ENCODE results near the gene SHISA5.
A peak's percentile ranks its signal among the peaks of the same experiment; 100 is the strongest.

SHISA5 gene

DNA sequence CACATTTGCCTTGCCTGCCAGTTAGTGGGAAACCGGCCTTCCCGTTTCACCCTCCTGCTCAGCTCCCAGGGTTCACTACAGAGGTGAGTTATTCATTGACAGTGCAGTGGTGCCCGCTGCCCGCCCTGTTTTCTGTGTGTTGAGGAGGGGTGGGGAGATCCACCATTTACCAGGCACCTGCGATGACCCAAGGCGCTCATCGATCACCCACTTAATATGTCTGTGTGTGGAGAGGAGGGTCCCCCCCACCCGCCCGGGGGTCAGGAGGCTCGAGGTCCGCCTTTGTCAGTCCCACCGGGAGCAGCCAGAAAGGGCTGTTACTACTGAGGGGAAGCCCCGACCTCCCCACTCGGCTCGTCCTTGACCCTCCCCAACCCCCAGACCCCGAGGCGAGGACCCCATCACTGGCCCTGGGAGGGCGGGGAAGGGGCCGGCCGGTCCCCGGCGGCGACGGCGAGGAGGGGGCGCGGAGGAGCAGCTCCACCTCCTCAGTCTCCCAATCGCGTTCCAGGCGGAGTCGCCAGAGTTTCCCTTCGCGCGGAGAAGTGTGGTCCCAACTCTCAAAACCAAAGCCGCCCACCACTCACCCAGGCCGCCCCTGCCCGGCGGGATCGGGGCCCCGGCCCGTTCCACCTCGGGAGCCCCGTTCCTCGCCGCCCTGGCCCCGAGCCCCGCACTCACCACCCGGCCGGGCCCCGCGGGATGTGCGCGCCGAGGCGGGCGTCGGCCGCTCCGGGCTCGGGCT, 75.2 kb downstream of the SHISA5 start:
- peaks cover 4% of the 10 kb centered on the region; the same call in 1 of the 2 replicates for H4K20me1 ChIP-seq (ENCODE audit: insufficient read depth, low read length)
- H3K27me3 ChIP-seq (ENCODE audit: low read depth, low read length), result no peaks in the 10 kb centered on the region
- H3K9me3 ChIP-seq (ENCODE audit: insufficient read depth, low read length), result no peaks in the 10 kb centered on the region
- H3K36me3 ChIP-seq (replicated peaks; ENCODE audit: low read depth, low read length), result peaks cover 19% of the 10 kb centered on the region
- H3K4me2 ChIP-seq (ENCODE audit: low read length), result peak overlapping the region; percentile 78
- peak overlapping the region; percentile 39; the same call in 1 of the 2 replicates for H2AFZ ChIP-seq (ENCODE audit: low read depth, low read length)
- 0 out of 2 replicates have a peak overlapping the region, but pooled peaks have one; percentile 5 for H3K27ac ChIP-seq (ENCODE audit: low read length)
- peak overlapping the region; percentile 85 for H3K4me3 ChIP-seq (ENCODE audit: low read length)
- peaks cover 26% of the 10 kb centered on the region for H3K79me2 ChIP-seq (ENCODE audit: low read length)
- peaks cover 29% of the 10 kb centered on the region; the same call in 1 of the 2 replicates for H3K4me1 ChIP-seq (ENCODE audit: low read length)
- H3K9ac ChIP-seq (ENCODE audit: low read length), result peak overlapping the region; percentile 75
- TF ChIP-seq, protein P1, sequence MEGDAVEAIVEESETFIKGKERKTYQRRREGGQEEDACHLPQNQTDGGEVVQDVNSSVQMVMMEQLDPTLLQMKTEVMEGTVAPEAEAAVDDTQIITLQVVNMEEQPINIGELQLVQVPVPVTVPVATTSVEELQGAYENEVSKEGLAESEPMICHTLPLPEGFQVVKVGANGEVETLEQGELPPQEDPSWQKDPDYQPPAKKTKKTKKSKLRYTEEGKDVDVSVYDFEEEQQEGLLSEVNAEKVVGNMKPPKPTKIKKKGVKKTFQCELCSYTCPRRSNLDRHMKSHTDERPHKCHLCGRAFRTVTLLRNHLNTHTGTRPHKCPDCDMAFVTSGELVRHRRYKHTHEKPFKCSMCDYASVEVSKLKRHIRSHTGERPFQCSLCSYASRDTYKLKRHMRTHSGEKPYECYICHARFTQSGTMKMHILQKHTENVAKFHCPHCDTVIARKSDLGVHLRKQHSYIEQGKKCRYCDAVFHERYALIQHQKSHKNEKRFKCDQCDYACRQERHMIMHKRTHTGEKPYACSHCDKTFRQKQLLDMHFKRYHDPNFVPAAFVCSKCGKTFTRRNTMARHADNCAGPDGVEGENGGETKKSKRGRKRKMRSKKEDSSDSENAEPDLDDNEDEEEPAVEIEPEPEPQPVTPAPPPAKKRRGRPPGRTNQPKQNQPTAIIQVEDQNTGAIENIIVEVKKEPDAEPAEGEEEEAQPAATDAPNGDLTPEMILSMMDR (IDR thresholded peaks at IDR 0.05; ENCODE audit: low read depth, low read length), result no peak
- TF ChIP-seq EZH2phosphoT487 (IDR thresholded peaks at IDR 0.05; ENCODE audit: low read depth), result no peak

DNA sequence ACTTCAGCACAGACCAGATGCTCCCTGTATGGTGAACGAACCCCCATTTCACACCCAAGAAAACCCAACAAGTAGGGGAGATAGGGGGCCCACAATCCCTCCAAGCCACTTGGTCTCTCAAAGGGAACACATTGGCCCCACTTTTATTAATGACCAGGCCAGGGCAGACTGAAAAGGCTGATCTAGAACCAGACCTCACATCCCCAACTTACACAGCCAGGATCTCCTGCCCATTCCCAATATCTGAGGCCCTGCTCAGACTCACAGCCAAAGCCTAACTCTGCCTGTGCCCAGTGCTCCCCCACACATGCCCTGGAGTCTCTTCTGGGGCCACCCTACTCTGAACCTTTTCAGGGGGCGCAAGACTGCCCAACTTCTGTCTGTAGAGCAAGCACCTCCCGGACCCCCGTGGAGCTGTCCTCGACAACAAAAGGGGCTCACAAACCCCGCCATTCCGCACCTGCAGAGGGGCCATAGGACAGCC, 75.8 kb downstream of the SHISA5 start:
- Histone ChIP-seq H4K20me1 (ENCODE audit: insufficient read depth, low read length) (peaks cover 4% of the 10 kb centered on the region; the same call in 1 of the 2 replicates), H3K4me1 (ENCODE audit: low read length) (peaks cover 30% of the 10 kb centered on the region; the same call in 1 of the 2 replicates), H2AFZ (ENCODE audit: low read depth, low read length) (no peak overlapping the region)

DNA sequence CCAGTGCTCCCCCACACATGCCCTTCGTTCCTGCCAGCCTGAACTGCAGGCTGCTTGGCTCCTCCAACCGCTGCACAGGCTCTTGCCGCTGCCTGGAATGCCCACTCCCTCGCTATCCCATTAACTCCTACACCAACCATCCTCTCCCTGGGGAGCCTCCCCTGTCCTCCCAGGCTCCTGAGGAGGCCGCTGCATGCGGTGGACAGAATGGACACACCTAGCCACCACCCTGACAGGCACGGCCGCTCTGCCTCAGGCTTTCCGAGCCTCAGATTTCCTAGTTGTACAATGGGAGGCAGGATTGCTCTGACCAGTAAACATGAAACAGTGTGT, 76.4 kb downstream of the SHISA5 start:
- H2AFZ ChIP-seq (ENCODE audit: low read depth, low read length), result no peak overlapping the region
- H3K9ac ChIP-seq (ENCODE audit: low read length), result no peak overlapping the region
- H3K27me3 ChIP-seq (ENCODE audit: low read depth, low read length), result no peaks in the 10 kb centered on the region
- no peak for TF ChIP-seq EZH2phosphoT487 (IDR thresholded peaks at IDR 0.05; ENCODE audit: low read depth)
- TF ChIP-seq, protein P1 (IDR thresholded peaks at IDR 0.05; ENCODE audit: low read depth, low read length), result no peak
- peak overlapping the region; percentile 78 for H3K4me2 ChIP-seq (ENCODE audit: low read length)
- no peaks in the 10 kb centered on the region for H3K9me3 ChIP-seq (ENCODE audit: insufficient read depth, low read length)
- peaks cover 26% of the 10 kb centered on the region for H3K79me2 ChIP-seq (ENCODE audit: low read length)
- peaks cover 31% of the 10 kb centered on the region; the same call in 1 of the 2 replicates for H3K4me1 ChIP-seq (ENCODE audit: low read length)
- peaks cover 4% of the 10 kb centered on the region; the same call in 1 of the 2 replicates for H4K20me1 ChIP-seq (ENCODE audit: insufficient read depth, low read length)
- H3K4me3 ChIP-seq (ENCODE audit: low read length), result no peak overlapping the region
- H3K36me3 ChIP-seq (replicated peaks; ENCODE audit: low read depth, low read length), result peaks cover 13% of the 10 kb centered on the region
- H3K27ac ChIP-seq (ENCODE audit: low read length), result no peak overlapping the region

More for the DNA sequence above, 75.8 kb downstream of the SHISA5 start:
- H3K4me2 ChIP-seq (ENCODE audit: low read length), result peak overlapping the region; percentile 78
- no peak overlapping the region for H3K27ac ChIP-seq (ENCODE audit: low read length)
- H3K36me3 ChIP-seq (replicated peaks; ENCODE audit: low read depth, low read length), result peaks cover 16% of the 10 kb centered on the region
- TF ChIP-seq, protein P1 (IDR thresholded peaks at IDR 0.05; ENCODE audit: low read depth, low read length), result no peak
- TF ChIP-seq EZH2phosphoT487 (IDR thresholded peaks at IDR 0.05; ENCODE audit: low read depth), result no peak
- no peaks in the 10 kb centered on the region for H3K9me3 ChIP-seq (ENCODE audit: insufficient read depth, low read length)
- no peaks in the 10 kb centered on the region for H3K27me3 ChIP-seq (ENCODE audit: low read depth, low read length)
- peak overlapping the region; percentile 85 for H3K4me3 ChIP-seq (ENCODE audit: low read length)
- peaks cover 26% of the 10 kb centered on the region for H3K79me2 ChIP-seq (ENCODE audit: low read length)
- H3K9ac ChIP-seq (ENCODE audit: low read length), result peak overlapping the region; percentile 75

DNA sequence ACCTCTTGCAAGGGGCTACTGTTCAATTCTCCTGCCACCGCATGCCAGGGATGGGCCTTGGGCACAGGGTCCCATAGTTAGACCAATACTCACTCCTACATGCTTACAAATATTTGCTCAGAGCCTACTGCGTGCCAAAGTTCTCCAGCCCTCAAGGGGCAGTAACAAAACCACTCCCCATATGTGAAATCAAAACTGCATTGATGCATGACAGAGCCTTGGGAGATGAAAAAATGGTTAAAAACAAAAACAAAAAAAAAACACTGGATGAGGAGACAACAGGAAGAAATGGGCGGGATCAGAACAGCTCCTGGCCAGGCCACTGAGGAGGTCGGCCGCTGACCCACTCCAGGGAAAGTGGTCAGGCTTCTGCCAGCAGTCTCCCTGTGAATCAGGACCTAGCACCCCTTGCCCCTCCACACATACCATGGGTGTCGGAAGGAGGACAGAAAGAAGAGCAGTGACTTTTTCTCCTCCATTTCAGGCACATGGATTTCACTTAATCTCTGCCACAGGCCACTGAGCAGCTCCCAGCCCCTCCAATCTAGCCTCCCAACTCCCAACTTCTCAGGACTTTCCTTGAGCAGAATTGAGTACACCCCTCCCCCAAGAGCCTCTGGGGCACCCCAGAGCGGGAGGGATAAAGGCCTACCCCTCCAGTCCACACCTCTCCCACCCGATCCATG, 76.9 kb downstream of the SHISA5 start:
- no peak overlapping the region for H3K27ac ChIP-seq (ENCODE audit: low read length)
- H3K36me3 ChIP-seq (replicated peaks; ENCODE audit: low read depth, low read length), result peaks cover 8% of the 10 kb centered on the region
- no peak for TF ChIP-seq EZH2phosphoT487 (IDR thresholded peaks at IDR 0.05; ENCODE audit: low read depth)
- TF ChIP-seq, protein P1 (IDR thresholded peaks at IDR 0.05; ENCODE audit: low read depth, low read length), result no peak
- peaks cover 26% of the 10 kb centered on the region; the same call in 1 of the 2 replicates for H3K4me1 ChIP-seq (ENCODE audit: low read length)
- no peak overlapping the region for H3K4me2 ChIP-seq (ENCODE audit: low read length)
- H2AFZ ChIP-seq (ENCODE audit: low read depth, low read length), result no peak overlapping the region
- no peak overlapping the region for H3K9ac ChIP-seq (ENCODE audit: low read length)
- H4K20me1 ChIP-seq (ENCODE audit: insufficient read depth, low read length), result peaks cover 4% of the 10 kb centered on the region; the same call in 1 of the 2 replicates
- H3K79me2 ChIP-seq (ENCODE audit: low read length), result peaks cover 26% of the 10 kb centered on the region
- no peaks in the 10 kb centered on the region for H3K9me3 ChIP-seq (ENCODE audit: insufficient read depth, low read length)
- no peak overlapping the region for H3K4me3 ChIP-seq (ENCODE audit: low read length)
- H3K27me3 ChIP-seq (ENCODE audit: low read depth, low read length), result no peaks in the 10 kb centered on the region
